ENCODE results near the gene RAX2.

RAX2 gene

DNA sequence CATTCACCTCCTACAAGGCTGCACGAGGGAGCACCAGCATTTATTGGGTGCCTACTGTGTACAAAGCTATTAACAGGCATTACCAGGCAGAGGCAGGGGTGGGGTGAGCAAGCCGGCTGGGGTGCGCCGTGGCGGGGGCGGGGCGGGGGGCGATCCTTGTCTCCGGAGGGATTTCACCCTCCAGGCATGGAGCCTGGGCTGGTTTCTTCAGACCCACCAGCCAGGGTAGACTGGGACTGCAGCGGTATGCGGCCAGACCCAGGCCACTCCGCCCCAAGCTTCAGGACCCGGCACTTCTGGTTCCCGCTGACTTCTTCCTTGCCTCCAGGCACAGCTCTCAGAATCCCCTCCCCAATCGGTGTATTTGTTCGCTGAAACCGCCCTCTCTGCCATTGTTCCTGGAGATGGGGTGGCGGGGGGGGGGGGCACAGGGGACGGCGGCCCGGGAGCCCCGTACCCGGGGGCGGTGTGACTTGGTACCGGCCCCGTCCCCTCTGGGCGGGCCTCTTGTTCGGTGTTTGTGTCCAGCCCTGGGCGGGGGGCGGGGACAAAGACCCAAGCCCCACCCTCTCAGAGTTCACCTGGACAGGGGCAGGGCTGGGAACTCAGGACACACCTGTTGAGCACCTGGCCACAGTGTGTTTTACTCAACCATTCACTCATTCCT is 49.5 kb downstream of the RAX2 start:
- DNase-seq, result no peak

DNA sequence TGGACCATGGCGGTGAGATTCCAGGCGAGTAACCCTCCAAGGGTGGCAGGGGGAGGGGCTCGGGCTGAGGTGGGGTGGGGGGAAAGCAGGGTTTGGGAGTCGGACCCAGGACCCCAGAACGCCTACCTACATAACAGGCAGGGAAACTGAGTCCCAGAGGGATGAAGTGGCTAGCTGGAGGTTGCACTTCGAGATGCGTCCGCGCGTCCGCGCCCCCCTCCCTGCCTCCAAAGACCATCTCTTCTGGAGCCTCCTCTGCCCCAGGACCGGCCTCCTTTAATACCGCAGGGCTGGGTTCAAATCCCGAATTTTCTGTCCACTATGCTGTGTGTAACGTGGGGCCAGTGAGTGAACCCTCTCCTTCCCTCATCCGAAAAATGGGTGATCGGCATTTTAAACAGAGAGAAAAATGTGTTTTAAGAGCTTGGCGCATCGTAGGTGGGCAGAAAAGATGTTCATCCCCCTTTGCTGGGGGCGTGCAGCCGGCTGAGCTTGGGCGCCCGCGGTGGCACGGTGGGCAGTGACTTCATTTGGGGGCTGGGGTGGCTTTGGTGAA is 50.1 kb downstream of the RAX2 start:
- no peak for DNase-seq

DNA sequence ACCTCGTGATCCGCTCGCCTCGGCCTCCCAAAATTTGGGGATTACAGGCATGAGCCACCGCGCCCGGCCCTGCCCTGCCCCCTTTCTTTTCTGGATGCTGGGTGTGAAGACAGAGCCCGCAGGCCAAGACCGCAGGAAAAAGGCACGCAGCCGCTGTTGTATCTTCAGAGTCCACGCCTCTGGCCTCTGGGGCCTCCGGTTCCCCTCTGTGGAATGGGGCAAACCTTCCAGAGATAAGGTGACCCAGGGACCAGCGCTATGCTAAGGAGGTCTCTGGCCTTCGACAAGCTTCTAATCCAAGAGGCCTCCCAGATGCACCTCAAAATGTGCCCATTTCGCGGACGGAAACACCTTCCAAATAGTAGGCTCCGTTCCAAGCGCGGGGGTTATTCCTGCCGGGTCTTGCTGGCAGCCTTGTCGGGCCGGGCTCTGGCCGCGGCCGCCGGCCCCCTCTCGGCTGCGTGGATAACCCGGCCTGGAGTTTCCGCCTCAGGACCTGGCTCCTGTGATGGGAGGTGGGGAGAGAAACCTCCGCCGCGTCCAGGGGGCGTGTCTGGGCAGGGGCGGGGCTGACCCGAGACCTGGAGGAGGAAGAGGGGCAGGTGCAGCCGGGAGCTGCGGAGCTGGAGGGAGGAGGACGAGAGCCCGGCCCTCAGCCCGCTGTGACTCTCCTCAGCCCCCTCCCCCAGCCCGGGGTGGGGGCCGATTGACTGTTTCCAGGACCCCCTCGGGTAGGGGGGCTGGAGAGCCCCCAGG is 50.7 kb downstream of the RAX2 start:
- peak; percentile 90 to 93 for DNase-seq

DNA sequence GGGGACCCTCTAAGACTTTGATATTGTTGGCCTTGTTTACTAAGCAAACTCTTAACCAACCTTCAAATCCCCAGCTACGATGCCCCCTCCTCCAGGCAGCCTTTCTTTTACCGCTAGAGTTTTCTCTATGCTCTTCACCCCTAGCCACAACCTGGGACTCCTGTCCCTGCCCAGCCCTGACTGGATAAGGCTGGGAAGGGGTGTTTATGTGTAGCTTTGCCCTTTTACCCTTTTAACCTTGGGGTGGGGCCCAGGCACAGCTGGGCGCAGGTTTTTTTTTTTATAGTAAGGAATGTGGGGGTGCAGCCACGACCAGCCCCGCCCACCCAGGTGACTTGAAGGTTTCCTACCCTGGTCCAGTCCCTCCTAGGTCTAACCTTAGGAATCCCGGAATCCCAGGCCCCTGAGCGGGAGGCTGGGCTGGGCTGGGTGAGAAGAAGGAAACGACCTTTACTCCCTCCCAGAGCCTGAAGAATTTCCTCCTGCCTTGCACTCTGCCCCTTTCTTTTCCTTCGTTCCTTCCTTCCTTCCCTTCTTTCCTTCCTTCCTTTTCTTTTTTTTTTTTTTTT is 51.6 kb downstream of the RAX2 start:
- DNase-seq, result no peak

DNA sequence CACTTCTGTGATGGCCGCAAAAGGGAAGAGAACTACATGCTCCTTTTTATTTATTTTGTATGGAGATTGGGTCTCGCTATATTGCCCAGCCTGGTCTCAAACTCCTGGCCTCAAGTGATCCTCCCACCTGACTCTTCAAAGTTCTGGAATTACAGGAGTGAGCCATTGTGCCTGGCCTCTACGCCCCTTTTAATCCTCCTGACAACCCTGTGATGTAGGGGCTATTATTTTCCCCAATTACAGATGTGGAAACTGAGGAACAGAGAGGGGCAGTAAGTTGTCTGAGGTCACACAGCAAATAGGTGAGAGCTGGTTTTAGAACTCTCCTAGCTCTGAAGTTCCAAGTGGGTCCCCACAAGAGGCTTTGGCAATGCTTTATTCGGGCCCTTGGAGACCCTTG is 52.2 kb downstream of the RAX2 start:
- no peak for DNase-seq

All from CD4-positive, alpha-beta T cell treated with Interleukin-4 for 1 hour (primary cell).